HG03280 (cell line): ENCODE data around the gene LOC101059915.
"Not testable (repeated sequence)": the region's sequence is repeated elsewhere in the genome, so short reads cannot be mapped to it uniquely, and the experiment has no call there.

Source experiments
- ATAC-seq: cut with Tn5 transposase; IDR thresholded peaks from one replicate; pipeline ENCODE4 v1.9.1; 2021; ENCODE audit warnings: mild to moderate bottlenecking, moderate library complexity; ENCODE audit not compliant: unreplicated experiment

LOC101059915 gene

GRCh38 chrX:71671043-71671780 is 3.9 kb downstream of the LOC101059915 start:
- ATAC-seq, result no peak

- no peak for ATAC-seq
Measured at GRCh38 chrX:71671938-71672337, 4.6 kb downstream of the LOC101059915 start.

GRCh38 chrX:71675636-71676035 is 8.3 kb downstream of the LOC101059915 start:
- not testable (repeated sequence) for ATAC-seq

GRCh38 chrX:71676068-71676795 is 8.9 kb downstream of the LOC101059915 start:
- ATAC-seq, result not testable (repeated sequence)

GRCh38 chrX:71677195-71677594 is 9.8 kb downstream of the LOC101059915 start:
- ATAC-seq, result not testable (repeated sequence)

GRCh38 chrX:71679575-71680207 is 12.3 kb downstream of the LOC101059915 start:
- no peak for ATAC-seq

- peak; percentile 81 for ATAC-seq
Measured at GRCh38 chrX:71696641-71697465, 29.5 kb downstream of the LOC101059915 start.

- ATAC-seq, result peak; percentile 63
Measured at GRCh38 chrX:71697466-71698298, 30.3 kb downstream of the LOC101059915 start.

GRCh38 chrX:71698299-71699022 is 31.1 kb downstream of the LOC101059915 start:
- ATAC-seq, result not testable (repeated sequence)

- not testable (repeated sequence) for ATAC-seq
Measured at GRCh38 chrX:71699023-71699344, 31.6 kb downstream of the LOC101059915 start.

GRCh38 chrX:71702853-71703252 is 35.5 kb downstream of the LOC101059915 start:
- peak; percentile 64 for ATAC-seq

- ATAC-seq, result not testable (repeated sequence)
Measured at GRCh38 chrX:71714064-71714463, 46.7 kb downstream of the LOC101059915 start.

- ATAC-seq, result not testable (repeated sequence)
Measured at GRCh38 chrX:71715551-71715950, 48.2 kb downstream of the LOC101059915 start.

GRCh38 chrX:71716323-71716722 is 49.0 kb downstream of the LOC101059915 start:
- not testable (repeated sequence) for ATAC-seq

- not testable (repeated sequence) for ATAC-seq
Measured at GRCh38 chrX:71718185-71718584, 50.8 kb downstream of the LOC101059915 start, which contains the start of gene CXorf49. TSS of gene CXorf49 (minus strand) at chrX:71718285. CDS start at chrX:71718151, 134 bp downstream.

- not testable (repeated sequence) for ATAC-seq
Measured at GRCh38 chrX:71719195-71719594, 51.8 kb downstream of the LOC101059915 start.

GRCh38 chrX:71720289-71720886 is 53.0 kb downstream of the LOC101059915 start:
- not testable (repeated sequence) for ATAC-seq
